GM21423 (cell line): ENCODE results near the gene CROCC2.
"Not testable (repeated sequence)": the region's sequence is repeated elsewhere in the genome, so short reads cannot be mapped to it uniquely, and the experiment has no call there.

Experiments used
- ATAC-seq: cut with Tn5 transposase; IDR thresholded peaks from one replicate; pipeline ENCODE4 v1.9.1; 2021; ENCODE audit warnings: mild to moderate bottlenecking, moderate library complexity; ENCODE audit not compliant: unreplicated experiment

CROCC2 gene

GRCh38 chr2:240964704-240965295, 58.7 kb downstream of the CROCC2 start:
- ATAC-seq: no peak

DNA sequence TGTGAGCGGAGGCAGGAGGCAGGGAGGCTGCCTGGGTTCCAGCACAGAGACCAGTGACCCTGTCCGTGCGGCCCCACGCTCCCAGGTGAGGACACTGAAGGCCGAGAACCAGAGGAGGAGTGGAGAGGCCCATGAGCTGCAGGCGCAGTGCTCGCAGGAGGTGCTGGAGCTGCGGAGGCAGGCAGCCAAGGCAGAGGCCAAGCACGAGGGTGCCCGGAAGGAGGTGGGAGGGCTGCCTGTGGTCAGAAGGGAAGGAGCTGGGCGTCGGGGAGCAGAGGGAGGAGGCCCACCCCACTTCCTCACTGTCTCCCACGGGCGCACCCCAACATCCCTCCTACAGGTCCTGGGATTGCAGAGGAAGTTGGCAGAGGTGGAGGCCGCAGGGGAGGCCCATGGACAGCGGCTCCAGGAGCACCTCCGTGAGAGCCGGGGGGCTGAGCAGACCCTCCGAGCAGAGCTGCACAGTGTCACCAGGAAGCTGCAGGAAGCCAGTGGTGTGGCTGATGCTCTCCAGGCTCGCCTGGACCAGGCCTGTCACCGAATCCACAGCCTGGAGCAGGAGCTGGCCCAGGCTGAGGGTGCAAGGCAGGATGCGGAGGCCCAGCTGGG, 59.3 kb downstream of the CROCC2 start:
- no peak for ATAC-seq

DNA sequence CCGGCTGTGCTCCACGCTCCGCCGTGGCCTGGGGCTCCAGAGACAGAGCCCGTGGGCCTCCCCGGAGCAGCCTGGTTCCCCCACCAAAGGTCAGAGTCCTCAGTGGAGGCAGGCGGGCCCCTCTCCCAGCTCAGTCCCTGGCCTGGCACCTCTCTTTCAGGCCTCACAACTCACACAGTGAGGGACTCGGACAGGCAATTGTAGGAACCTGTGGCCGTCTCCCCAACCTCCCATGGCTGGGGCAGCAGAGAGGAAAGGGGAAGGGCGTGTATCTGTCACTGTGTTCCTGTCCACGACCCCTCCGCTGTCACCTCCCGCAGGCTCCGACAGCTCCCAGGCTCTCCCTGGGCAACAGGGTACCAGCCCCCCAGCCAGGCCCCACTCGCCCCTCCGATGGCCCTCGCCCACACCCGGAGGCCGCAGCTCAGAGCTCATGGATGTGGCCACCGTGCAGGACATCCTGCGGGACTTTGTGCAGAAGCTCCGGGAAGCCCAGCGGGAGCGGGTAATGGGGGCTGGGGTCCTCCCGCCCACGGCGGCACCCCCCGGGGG, 59.8 kb downstream of the CROCC2 start:
- ATAC-seq: no peak

GRCh38 chr2:240966457-240966905, 60.3 kb downstream of the CROCC2 start:
- ATAC-seq: no peak

GRCh38 chr2:240966906-240967680, 61.0 kb downstream of the CROCC2 start:
- ATAC-seq: no peak

DNA sequence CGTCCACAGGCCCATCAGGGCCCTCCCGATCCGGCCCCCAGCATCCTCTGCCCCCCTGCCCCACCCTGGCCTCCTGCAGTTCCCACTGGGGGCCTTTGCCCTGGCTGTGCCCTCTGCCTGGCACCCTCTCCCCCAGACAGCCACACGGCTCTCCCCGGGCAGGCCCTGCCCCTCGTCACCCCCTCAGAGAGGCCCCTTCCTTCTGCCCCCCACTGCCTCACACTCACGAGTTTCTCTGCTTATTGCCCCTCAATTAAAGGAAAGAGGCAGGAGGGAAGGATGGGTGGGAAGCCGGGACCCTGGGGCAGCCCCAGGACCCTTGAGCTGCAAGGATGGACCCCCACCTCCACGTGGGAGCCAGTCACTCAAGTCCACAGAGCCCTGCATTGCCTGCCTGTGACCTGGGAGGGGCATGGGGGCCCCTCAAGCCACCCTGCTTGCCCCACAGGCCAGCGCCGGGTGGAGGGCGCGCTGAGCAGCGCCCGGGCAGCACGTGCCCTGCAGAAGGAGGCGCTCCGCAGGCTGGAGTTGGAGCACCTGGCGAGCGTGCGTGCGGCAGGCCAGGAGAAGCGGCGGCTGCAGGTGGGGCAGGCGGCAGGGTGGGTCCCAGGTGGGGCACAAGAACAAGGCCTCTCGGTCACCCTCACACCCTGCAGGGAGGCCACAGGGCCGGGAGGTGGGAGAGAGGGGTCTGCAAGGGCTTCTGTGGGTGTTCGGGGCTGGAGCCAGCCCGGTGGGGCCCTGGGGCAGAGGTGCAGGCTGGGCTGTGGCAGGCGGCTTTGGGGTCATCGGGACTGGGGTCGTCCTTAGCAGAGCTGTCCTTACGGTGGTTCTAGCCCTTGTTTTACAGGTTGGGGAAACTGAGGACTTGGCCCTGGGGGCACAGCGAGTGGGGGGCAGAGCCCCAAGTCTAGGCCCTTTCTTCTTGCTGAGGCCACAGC, 61.8 kb downstream of the CROCC2 start:
- no peak for ATAC-seq

- ATAC-seq: no peak
Observed at GRCh38 chr2:240968731-240969624, 62.8 kb downstream of the CROCC2 start.

GRCh38 chr2:240970104-240970503, 64.0 kb downstream of the CROCC2 start:
- no peak for ATAC-seq

DNA sequence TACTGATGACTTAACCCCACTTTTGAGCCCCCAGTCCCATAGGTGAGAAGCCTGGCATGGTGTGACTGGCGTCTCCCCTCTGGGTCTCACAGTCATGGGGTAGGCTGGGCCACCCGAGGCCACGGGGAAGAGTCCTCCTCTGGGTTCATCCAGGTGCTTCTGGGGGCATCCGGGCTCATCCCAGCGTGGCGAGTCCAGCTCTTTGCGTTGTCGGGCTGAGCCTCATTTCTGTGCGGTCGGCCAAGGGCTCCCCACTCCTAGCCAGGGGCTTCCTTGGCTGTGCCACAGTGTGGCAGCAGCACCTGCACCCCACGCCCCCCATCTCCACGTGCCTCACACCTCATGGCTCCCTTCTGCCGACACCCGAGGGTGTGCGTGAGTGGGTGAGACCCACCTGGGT, 64.7 kb downstream of the CROCC2 start:
- ATAC-seq: no peak

GRCh38 chr2:240972201-240972600, 66.1 kb downstream of the CROCC2 start:
- no peak for ATAC-seq

- no peak for ATAC-seq
Observed at GRCh38 chr2:240972636-240973521, 66.7 kb downstream of the CROCC2 start.

DNA sequence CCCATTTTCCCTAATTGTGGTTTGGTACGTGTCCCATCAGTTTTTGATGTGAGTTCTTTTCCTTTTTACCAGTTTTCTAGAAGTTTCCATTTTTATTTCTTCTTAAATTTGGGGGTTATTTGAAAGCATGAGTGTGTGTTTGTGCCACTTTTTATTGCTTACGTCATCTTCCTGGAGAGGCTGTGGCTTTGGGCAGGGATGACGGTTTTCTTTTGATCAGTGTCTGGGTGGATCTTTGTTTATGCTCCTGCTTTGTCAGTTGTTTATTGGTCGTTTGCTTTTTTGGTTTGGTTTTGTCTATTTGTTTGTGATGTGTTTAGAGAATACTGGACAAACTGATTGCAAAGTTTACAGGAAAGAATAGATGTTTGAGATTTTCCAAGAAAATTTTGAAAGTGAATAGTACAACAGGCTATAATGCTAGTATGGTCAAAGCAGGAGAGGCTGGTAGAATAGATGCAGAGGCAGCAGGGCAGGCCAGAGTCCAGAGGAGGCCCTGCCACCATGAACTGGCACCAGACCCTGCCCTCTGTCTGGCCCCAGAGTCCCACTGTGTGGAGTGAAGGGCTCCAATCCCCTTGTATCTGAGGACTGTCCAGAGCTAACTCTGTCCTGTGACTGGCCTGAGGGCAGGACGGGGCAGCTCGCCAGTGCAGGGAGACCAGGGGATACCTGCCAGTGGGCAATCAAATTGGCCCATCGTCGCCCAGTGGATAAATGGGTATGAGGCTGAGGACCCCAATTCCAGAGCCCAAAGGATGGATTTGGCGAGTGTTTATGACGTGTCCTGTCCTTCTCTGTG, 68.8 kb downstream of the CROCC2 start:
- no peak for ATAC-seq

GRCh38 chr2:240975903-240976302, 69.8 kb downstream of the CROCC2 start:
- not testable (repeated sequence) for ATAC-seq

DNA sequence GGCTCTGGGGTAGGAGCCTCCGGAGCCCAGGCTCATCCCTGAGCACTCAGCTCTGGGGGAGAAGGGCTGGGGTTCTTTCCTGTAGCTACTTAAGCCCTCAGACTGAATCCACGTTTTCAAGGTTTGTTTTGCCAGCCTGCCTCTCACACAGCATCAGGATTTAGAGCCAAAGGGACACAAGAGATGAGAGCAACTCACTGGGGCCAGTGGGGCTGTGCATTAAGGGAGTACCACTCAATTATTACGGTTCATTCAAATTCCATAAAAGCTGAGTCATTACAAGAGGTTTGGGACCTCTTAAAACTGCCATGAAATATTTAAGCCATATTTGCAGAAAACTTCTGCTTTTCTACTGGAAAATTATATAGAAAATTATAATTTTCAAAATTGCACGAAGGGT, 75.1 kb downstream of the CROCC2 start:
- ATAC-seq: no peak

DNA sequence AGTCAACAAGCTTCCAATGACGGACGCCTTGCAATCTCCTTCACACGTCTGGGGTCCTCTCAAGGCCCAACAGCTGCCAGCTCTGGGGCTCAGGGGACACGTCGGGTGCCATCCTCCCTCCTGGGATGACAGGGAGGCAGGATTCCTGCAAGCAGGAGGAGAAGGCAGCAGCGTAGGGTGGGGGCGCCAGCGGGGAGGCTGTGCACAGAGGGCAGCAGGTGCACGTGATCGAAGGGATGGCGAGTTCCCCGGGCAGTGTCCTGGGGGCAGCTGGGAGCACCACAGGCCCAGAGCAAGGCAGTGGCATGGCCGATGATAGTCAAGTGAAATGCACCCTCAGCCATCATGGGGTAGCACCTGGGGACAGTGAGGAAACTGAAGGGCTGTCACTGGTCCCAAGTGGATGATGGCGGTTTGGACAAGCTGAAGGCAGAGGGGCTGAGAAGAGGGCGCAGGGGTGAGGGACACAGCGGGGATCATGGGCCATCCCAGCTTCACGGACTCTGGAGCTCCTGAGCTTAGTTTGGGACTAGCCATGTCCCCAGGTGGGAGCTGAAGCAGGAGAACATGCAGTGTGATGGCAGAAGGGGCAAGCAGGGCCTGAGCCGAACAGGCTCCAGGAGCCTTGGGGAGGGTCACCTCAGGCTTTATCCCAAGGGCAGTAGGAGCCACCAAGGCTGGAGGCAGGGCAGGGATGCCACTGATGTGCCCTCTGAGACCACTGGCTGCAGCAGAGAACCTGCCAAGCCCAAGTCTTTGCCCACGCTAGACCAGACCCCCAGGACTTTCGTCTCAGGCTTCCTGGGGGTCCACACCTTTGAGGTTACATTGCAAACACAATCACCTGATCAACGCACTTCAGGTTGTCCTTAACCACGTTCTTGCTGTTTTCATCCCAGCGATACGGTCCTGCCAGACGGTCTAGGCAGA, 76.0 kb downstream of the CROCC2 start:
- no peak for ATAC-seq

DNA sequence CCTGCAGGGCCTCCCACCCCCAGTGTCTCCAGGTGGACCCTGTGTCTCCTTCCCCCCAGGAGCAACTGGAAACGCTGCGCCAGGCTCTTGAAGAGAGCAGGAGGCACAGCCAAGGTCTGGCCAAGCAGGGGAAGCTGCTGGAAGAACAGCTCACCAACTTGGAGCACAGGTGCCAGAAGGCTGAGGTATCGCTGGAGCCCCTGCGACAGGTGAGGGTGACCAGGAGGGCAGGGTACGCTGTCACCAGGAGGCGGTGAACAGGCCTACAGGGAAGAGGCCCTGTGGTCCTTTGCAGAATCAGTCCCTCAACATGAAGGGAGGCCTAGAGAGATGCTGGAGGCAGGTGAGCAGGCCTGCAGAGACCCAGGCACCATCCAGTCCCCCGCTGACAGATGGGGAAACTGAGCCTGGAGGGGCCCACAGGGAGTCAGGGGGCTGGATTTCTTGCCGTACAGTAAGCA, 76.7 kb downstream of the CROCC2 start:
- no peak for ATAC-seq
